H9 (cell line): Measurements from ENCODE around the gene GALNT9. TPM values are rescaled to one million over a fixed set of nuclear protein-coding genes. Genes with fewer than 3 reads are reported as not detected.

Experiments used
- DNase-seq: peaks from one replicate; pipeline ENCODE4 v3.0.0-alpha.2; 2017
- H2AFZ ChIP-seq: one replicate; pipeline ENCODE4 v1.6.1; 2013; ENCODE audit warnings: mild to moderate bottlenecking, low read length, control low read depth, moderate library complexity
- H2AK5ac ChIP-seq: 2 replicates; pipeline ENCODE4 v1.6.1; 2013; ENCODE audit warnings: low read length, control low read depth, mixed read lengths; ENCODE audit not compliant: insufficient read length
- H2BK120ac ChIP-seq: one replicate; pipeline ENCODE4 v1.6.1; 2013; ENCODE audit warnings: low read depth, mild to moderate bottlenecking, low read length, control low read depth, inconsistent platforms; ENCODE audit not compliant: poor library complexity, severe bottlenecking
- H2BK12ac ChIP-seq: 2 replicates; pipeline ENCODE4 v1.6.1; 2013; ENCODE audit warnings: low read length, control low read depth, mixed read lengths, low read depth; ENCODE audit not compliant: insufficient read length
- H2BK15ac ChIP-seq: 2 replicates; pipeline ENCODE4 v1.6.1; 2013; ENCODE audit warnings: low read depth, low read length, control low read depth
- H2BK20ac ChIP-seq: one replicate; pipeline ENCODE4 v1.6.1; 2013; ENCODE audit warnings: low read depth, mild to moderate bottlenecking, low read length, control low read depth, inconsistent platforms; ENCODE audit not compliant: poor library complexity, severe bottlenecking
- H2BK5ac ChIP-seq: 2 replicates; pipeline ENCODE4 v1.6.1; 2013; ENCODE audit warnings: low read length, control low read depth, mixed read lengths; ENCODE audit not compliant: insufficient read length
- H3K14ac ChIP-seq: 2 replicates; pipeline ENCODE4 v1.6.1; 2013; ENCODE audit warnings: low read length, control low read depth; ENCODE audit not compliant: insufficient read depth
- H3K18ac ChIP-seq: 2 replicates; pipeline ENCODE4 v1.6.1; 2013; ENCODE audit warnings: low read depth, mild to moderate bottlenecking, mixed read lengths, low read length, control low read depth; ENCODE audit not compliant: insufficient read length
- H3K23ac ChIP-seq: 2 replicates; pipeline ENCODE4 v1.6.1; 2013; ENCODE audit warnings: low read length, control low read depth, mixed read lengths, low read depth; ENCODE audit not compliant: insufficient read length
- H3K23me2 ChIP-seq: 2 replicates; pipeline ENCODE4 v1.6.1; 2013; ENCODE audit warnings: low read depth, mild to moderate bottlenecking, mixed read lengths, low read length, control low read depth; ENCODE audit not compliant: insufficient read length, poor library complexity, severe bottlenecking
- H3K27ac ChIP-seq: 2 replicates; pipeline ENCODE4 v1.5.1; 2013; ENCODE audit warnings: low read length, control low read depth, mixed read lengths, low read depth; ENCODE audit not compliant: insufficient read length
- H3K27me3 ChIP-seq: 2 replicates; pipeline ENCODE4 v1.6.1; 2013; ENCODE audit warnings: low read length, control low read depth, inconsistent platforms; ENCODE audit not compliant: insufficient read depth
- H3K4ac ChIP-seq: 2 replicates; pipeline ENCODE4 v1.6.1; 2013; ENCODE audit warnings: low read depth, mild to moderate bottlenecking, control low read depth, inconsistent platforms, low read length, moderate library complexity
- H3K4me1 ChIP-seq: 2 replicates; pipeline ENCODE4 v1.6.1; 2013; ENCODE audit warnings: low read length, control low read depth, inconsistent platforms; ENCODE audit not compliant: insufficient read depth
- H3K4me2 ChIP-seq: 2 replicates; pipeline ENCODE4 v1.6.1; 2013; ENCODE audit warnings: low read length, control low read depth, mixed read lengths; ENCODE audit not compliant: insufficient read length, insufficient read depth
- H3K56ac ChIP-seq: 2 replicates; pipeline ENCODE4 v1.6.1; 2013; ENCODE audit warnings: low read depth, mild to moderate bottlenecking, mixed read lengths, low read length, control low read depth; ENCODE audit not compliant: insufficient read length
- H3K79me1 ChIP-seq: 2 replicates; pipeline ENCODE4 v1.6.1; 2013; ENCODE audit warnings: low read depth, mild to moderate bottlenecking, moderate library complexity, low read length, control low read depth, inconsistent platforms; ENCODE audit not compliant: insufficient read depth, poor library complexity, severe bottlenecking
- H3K79me2 ChIP-seq: 2 replicates; pipeline ENCODE4 v1.6.1; 2013; ENCODE audit warnings: low read length, control low read depth, inconsistent platforms; ENCODE audit not compliant: insufficient read depth
- H3K9ac ChIP-seq: 2 replicates; pipeline ENCODE4 v1.6.1; 2013; ENCODE audit warnings: low read length, control low read depth, mixed read lengths; ENCODE audit not compliant: insufficient read length; ENCODE audit errors: extremely low read depth
- H3K9me3 ChIP-seq: one replicate; pipeline ENCODE4 v1.6.1; 2013; ENCODE audit warnings: low read depth, low read length, inconsistent platforms; ENCODE audit not compliant: control insufficient read depth
- H3T11ph ChIP-seq: one replicate; pipeline ENCODE4 v1.6.1; 2013; ENCODE audit warnings: mild to moderate bottlenecking, low read length, control low read depth, inconsistent platforms
- H4K20me1 ChIP-seq: one replicate; pipeline ENCODE4 v1.6.1; 2013; ENCODE audit not compliant: control insufficient read depth, insufficient read length, insufficient read depth
- H4K5ac ChIP-seq: 2 replicates; pipeline ENCODE4 v1.6.1; 2013; ENCODE audit warnings: low read depth, mild to moderate bottlenecking, mixed read lengths, low read length, control low read depth; ENCODE audit not compliant: insufficient read length
- H4K8ac ChIP-seq: replicated peaks from 2 replicates; pipeline ENCODE4 v1.6.1; 2013; ENCODE audit warnings: low read length, control low read depth, mixed read lengths, low read depth; ENCODE audit not compliant: insufficient read length
- H4K91ac ChIP-seq: 2 replicates; pipeline ENCODE4 v1.6.1; 2013; ENCODE audit warnings: low read depth, mild to moderate bottlenecking, moderate library complexity, mixed read lengths, low read length, control low read depth; ENCODE audit not compliant: insufficient read length
- H3K27ac Mint-ChIP-seq, 3 experiments: 2 replicates in 2 of 3; 3 replicates in 1 of 3; pipeline ENCODE4 v1.8.0; 2020 to 2021; ENCODE audit warnings: mixed read lengths in 3 of 3, mild to moderate bottlenecking in 1 of 3, moderate library complexity in 1 of 3
- H3K27me3 Mint-ChIP-seq: 2 replicates; pipeline ENCODE4 v1.8.0; 2021; ENCODE audit warnings: low read depth, mild to moderate bottlenecking, moderate library complexity, mixed read lengths
- H3K36me3 Mint-ChIP-seq, 3 experiments: 2 replicates in 2 of 3; 3 replicates in 1 of 3; pipeline ENCODE4 v1.8.0; 2020 to 2021; ENCODE audit warnings: low read depth in 3 of 3, mixed read lengths in 3 of 3; ENCODE audit not compliant: insufficient read depth in 1 of 3
- H3K4me1 Mint-ChIP-seq, 2 experiments: 2 replicates each; pipeline ENCODE4 v1.8.0; 2020; ENCODE audit warnings: mixed read lengths in 2 of 2
- H3K4me3 Mint-ChIP-seq, 2 experiments: 2 replicates in 1 of 2; 3 replicates in 1 of 2; pipeline ENCODE4 v1.8.0; 2020 to 2021; ENCODE audit warnings: mild to moderate bottlenecking in 2 of 2, mixed read lengths in 2 of 2, moderate library complexity in 1 of 2
- H3K9me3 Mint-ChIP-seq, 2 experiments: 2 replicates in 1 of 2; 3 replicates in 1 of 2; pipeline ENCODE4 v1.8.0; 2020; ENCODE audit warnings: mild to moderate bottlenecking in 2 of 2, mixed read lengths in 2 of 2, moderate library complexity in 1 of 2
- CTCF ChIP-seq: fragments of 200-600 bp; sonication (generic); conservative IDR thresholded peaks from 3 replicates; pipeline ENCODE4 v1.8.0; 2021; ENCODE audit warnings: antibody characterized with exemption, mild to moderate bottlenecking
- WGBS: extraction: QIAGEN DNeasy Blood & Tissue Kit; methylation state at CpG from one replicate; pipeline ENCODE4 v1.1.7; 2013; ENCODE audit warnings: missing lambda C conversion rate, low lambda C conversion rate, mixed read lengths; ENCODE audit not compliant: insufficient read length; ENCODE audit errors: extremely low coverage; 5-methylcytosine and 5-hydroxymethylcytosine counted together
- total RNA-seq: library from RNA; stranded (reverse); gene quantifications from 2 replicates; pipeline ENCODE4 v1.2.1, GENCODE V29; 2021

GALNT9 gene
- total RNA-seq, 1 experiment from 2014 or later, result 0.35 TPM

- H2BK5ac ChIP-seq, result no peak overlapping the region
- no peak overlapping the region for H4K5ac ChIP-seq
- Mint-ChIP-seq H3K9me3 (no peaks in the 10 kb centered on the region), H3K27ac (no peak overlapping the region), H3K4me3 (no peak overlapping the region), H3K27me3 (peaks cover 31% of the 10 kb centered on the region), H3K36me3 (no peaks in the 10 kb centered on the region), H3K4me1 (0 out of 4 replicates have a peak, but pooled peaks cover 0 to 2% of the 10 kb centered on the region in 2 experiments)
- H2AK5ac ChIP-seq, result no peak overlapping the region
- H3K79me1 ChIP-seq, result no peaks in the 10 kb centered on the region
- no peak overlapping the region for H3K4me2 ChIP-seq
- H2BK15ac ChIP-seq, result no peak overlapping the region
- H3K9me3 ChIP-seq, result peaks cover 18% of the 10 kb centered on the region
- no peak overlapping the region for H4K91ac ChIP-seq
- no peaks in the 10 kb centered on the region for H3K79me2 ChIP-seq
- H2BK12ac ChIP-seq, result no peak overlapping the region
- no peaks in the 10 kb centered on the region for H4K20me1 ChIP-seq
- no peaks in the 10 kb centered on the region for H3K4me1 ChIP-seq
- H3K4ac ChIP-seq, result no peak overlapping the region
- H4K8ac ChIP-seq, result no peak overlapping the region
- DNase-seq, result no peak
- no peak overlapping the region for H3K27ac ChIP-seq
- WGBS, result no CpG with 5 or more reads among the region's 37 CpGs
- H3K23me2 ChIP-seq, result no peaks in the 10 kb centered on the region
- H2BK120ac ChIP-seq, result no peak overlapping the region
- no peak overlapping the region for H2BK20ac ChIP-seq
- H3K56ac ChIP-seq, result no peak overlapping the region
- no peaks in the 10 kb centered on the region; the same call in 1 of the 2 replicates for H3K27me3 ChIP-seq
- H3T11ph ChIP-seq, result no peak overlapping the region
- H3K18ac ChIP-seq, result no peak overlapping the region
- no peak overlapping the region for H3K23ac ChIP-seq
- TF ChIP-seq CTCF, result no peak
- H3K9ac ChIP-seq, result no peak overlapping the region
- no peak overlapping the region for H2AFZ ChIP-seq
- no peak overlapping the region for H3K14ac ChIP-seq
Observed at GRCh38 chr12:132158677-132159554, 170.5 kb downstream of the GALNT9 start.
